Measurements from ENCODE around the gene ARSB. TPM values are rescaled to one million over a fixed set of nuclear protein-coding genes. Genes with fewer than 3 reads are reported as not detected.
"Not testable (repeated sequence)": the region's sequence is repeated elsewhere in the genome, so short reads cannot be mapped to it uniquely, and the experiment has no call there.

Gene ARSB
- total RNA-seq, 2 experiments from 2014 or later: 10.4 to 11.7 TPM

- H3K36me3 Mint-ChIP-seq: peaks cover 12% of the 10 kb centered on the region
- H3K4me1 Mint-ChIP-seq: peaks cover 26% of the 10 kb centered on the region
- DNase-seq: no peak
- H3K9me3 Mint-ChIP-seq: no peaks in the 10 kb centered on the region
- H3K27ac Mint-ChIP-seq: no peak overlapping the region
- no peak overlapping the region for H3K4me3 Mint-ChIP-seq
- H3K27me3 Mint-ChIP-seq: no peaks in the 10 kb centered on the region
Observed at GRCh38 chr5:78886341-78887230, 98.5 kb downstream of the ARSB start.

- no peak overlapping the region for H3K4me3 Mint-ChIP-seq
- H3K36me3 Mint-ChIP-seq: peaks cover 5% of the 10 kb centered on the region
- H3K4me1 Mint-ChIP-seq: peaks cover 2% of the 10 kb centered on the region
- DNase-seq: no peak
- H3K9me3 Mint-ChIP-seq: no peaks in the 10 kb centered on the region
- H3K27me3 Mint-ChIP-seq: no peaks in the 10 kb centered on the region
- no peak overlapping the region for H3K27ac Mint-ChIP-seq
Observed at GRCh38 chr5:78881884-78882283, 103.2 kb downstream of the ARSB start.

- no peak overlapping the region for H3K4me3 Mint-ChIP-seq
- DNase-seq: no peak
- no peaks in the 10 kb centered on the region for H3K9me3 Mint-ChIP-seq
- H3K36me3 Mint-ChIP-seq: peaks cover 3% of the 10 kb centered on the region
- no peaks in the 10 kb centered on the region for H3K4me1 Mint-ChIP-seq
- H3K27me3 Mint-ChIP-seq: no peaks in the 10 kb centered on the region
- no peak overlapping the region for H3K27ac Mint-ChIP-seq
Observed at GRCh38 chr5:78879516-78879915, 105.6 kb downstream of the ARSB start.

GRCh38 chr5:78866076-78866475, 119.0 kb downstream of the ARSB start:
- not testable (repeated sequence) for H3K27ac Mint-ChIP-seq, H3K27me3 Mint-ChIP-seq, DNase-seq, H3K4me3 Mint-ChIP-seq, H3K4me1 Mint-ChIP-seq
- Mint-ChIP-seq H3K36me3 (peaks cover 50% of the 10 kb centered on the region), H3K9me3 (peaks cover 18% of the 10 kb centered on the region)

- peaks cover 52% of the 10 kb centered on the region for H3K36me3 Mint-ChIP-seq
Observed at GRCh38 chr5:78858364-78858763, 126.7 kb downstream of the ARSB start.

GRCh38 chr5:78855026-78855425, 130.1 kb downstream of the ARSB start:
- H3K4me3 Mint-ChIP-seq: no peak overlapping the region
- H3K27me3 Mint-ChIP-seq: no peaks in the 10 kb centered on the region
- H3K36me3 Mint-ChIP-seq: peaks cover 24% of the 10 kb centered on the region
- no peak for DNase-seq
- H3K4me1 Mint-ChIP-seq: no peaks in the 10 kb centered on the region
- no peak overlapping the region for H3K27ac Mint-ChIP-seq
- peaks cover 25% of the 10 kb centered on the region for H3K9me3 Mint-ChIP-seq

More at GRCh38 chr5:78858364-78858763, 126.7 kb downstream of the ARSB start:
- H3K27ac Mint-ChIP-seq: no peak overlapping the region
- H3K4me1 Mint-ChIP-seq: no peaks in the 10 kb centered on the region
- DNase-seq: no peak
- no peak overlapping the region for H3K4me3 Mint-ChIP-seq
- no peaks in the 10 kb centered on the region for H3K27me3 Mint-ChIP-seq
- H3K9me3 Mint-ChIP-seq: peaks cover 23% of the 10 kb centered on the region

GRCh38 chr5:78851891-78852290, 133.2 kb downstream of the ARSB start:
- not testable (repeated sequence) for DNase-seq, H3K4me3 Mint-ChIP-seq, H3K4me1 Mint-ChIP-seq, H3K27me3 Mint-ChIP-seq, H3K27ac Mint-ChIP-seq
- Mint-ChIP-seq H3K9me3 (peaks cover 30% of the 10 kb centered on the region), H3K36me3 (peaks cover 13% of the 10 kb centered on the region)

GRCh38 chr5:78845470-78845869, 139.6 kb downstream of the ARSB start:
- DNase-seq: no peak
- H3K4me1 Mint-ChIP-seq: no peaks in the 10 kb centered on the region
- H3K36me3 Mint-ChIP-seq: no peaks in the 10 kb centered on the region
- no peak overlapping the region for H3K4me3 Mint-ChIP-seq
- peaks cover 8% of the 10 kb centered on the region for H3K9me3 Mint-ChIP-seq
- no peaks in the 10 kb centered on the region for H3K27me3 Mint-ChIP-seq
- H3K27ac Mint-ChIP-seq: no peak overlapping the region

GRCh38 chr5:78843436-78843835, 141.7 kb downstream of the ARSB start:
- Mint-ChIP-seq H3K27me3 (no peaks in the 10 kb centered on the region), H3K4me1 (no peaks in the 10 kb centered on the region), H3K4me3 (no peak overlapping the region), H3K27ac (no peak overlapping the region), H3K9me3 (peaks cover 2% of the 10 kb centered on the region), H3K36me3 (peaks cover 4% of the 10 kb centered on the region)
- DNase-seq: no peak

- no peak overlapping the region for H3K4me3 Mint-ChIP-seq
- H3K36me3 Mint-ChIP-seq: peaks cover 10% of the 10 kb centered on the region
- H3K9me3 Mint-ChIP-seq: peaks cover 2% of the 10 kb centered on the region
- no peak overlapping the region for H3K27ac Mint-ChIP-seq
- no peak for DNase-seq
- H3K4me1 Mint-ChIP-seq: no peaks in the 10 kb centered on the region
- no peaks in the 10 kb centered on the region for H3K27me3 Mint-ChIP-seq
Observed at GRCh38 chr5:78841767-78842166, 143.3 kb downstream of the ARSB start.

GRCh38 chr5:78838753-78839152, 146.4 kb downstream of the ARSB start:
- no peak for DNase-seq
- Mint-ChIP-seq H3K4me3 (no peak overlapping the region), H3K4me1 (no peaks in the 10 kb centered on the region), H3K27me3 (no peaks in the 10 kb centered on the region), H3K27ac (no peak overlapping the region), H3K9me3 (no peaks in the 10 kb centered on the region), H3K36me3 (peaks cover 14% of the 10 kb centered on the region)

GRCh38 chr5:78837836-78838235, 147.3 kb downstream of the ARSB start:
- H3K36me3 Mint-ChIP-seq: peaks cover 14% of the 10 kb centered on the region
- H3K27ac Mint-ChIP-seq: no peak overlapping the region
- no peaks in the 10 kb centered on the region for H3K4me1 Mint-ChIP-seq
- H3K9me3 Mint-ChIP-seq: no peaks in the 10 kb centered on the region
- DNase-seq: no peak
- no peaks in the 10 kb centered on the region for H3K27me3 Mint-ChIP-seq
- no peak overlapping the region for H3K4me3 Mint-ChIP-seq

- H3K4me1 Mint-ChIP-seq: no peaks in the 10 kb centered on the region
- H3K9me3 Mint-ChIP-seq: no peaks in the 10 kb centered on the region
Observed at GRCh38 chr5:78835176-78835575, 149.9 kb downstream of the ARSB start.

GRCh38 chr5:78833284-78833683, 151.8 kb downstream of the ARSB start:
- Mint-ChIP-seq H3K9me3 (no peaks in the 10 kb centered on the region), H3K27ac (no peak overlapping the region), H3K27me3 (no peaks in the 10 kb centered on the region), H3K4me1 (no peaks in the 10 kb centered on the region), H3K4me3 (no peak overlapping the region), H3K36me3 (peaks cover 18% of the 10 kb centered on the region)
- DNase-seq: no peak

More at GRCh38 chr5:78835176-78835575, 149.9 kb downstream of the ARSB start:
- H3K27ac Mint-ChIP-seq: no peak overlapping the region
- no peak for DNase-seq
- no peak overlapping the region for H3K4me3 Mint-ChIP-seq
- H3K27me3 Mint-ChIP-seq: no peaks in the 10 kb centered on the region
- H3K36me3 Mint-ChIP-seq: peaks cover 18% of the 10 kb centered on the region

- H3K27me3 Mint-ChIP-seq: no peaks in the 10 kb centered on the region
- DNase-seq: no peak
Observed at GRCh38 chr5:78830528-78831046, 154.5 kb downstream of the ARSB start.

More at GRCh38 chr5:78830528-78831046, 154.5 kb downstream of the ARSB start:
- no peak overlapping the region for H3K27ac Mint-ChIP-seq
- no peak overlapping the region for H3K4me3 Mint-ChIP-seq
- no peaks in the 10 kb centered on the region for H3K4me1 Mint-ChIP-seq
- peaks cover 15% of the 10 kb centered on the region for H3K36me3 Mint-ChIP-seq
- H3K9me3 Mint-ChIP-seq: no peaks in the 10 kb centered on the region

Data from activated naive CD8-positive, alpha-beta T cell treated with anti-CD3 and anti-CD28 coated beads for 36 hours (primary cell).